Measurements from ENCODE around the gene RAB13.

Gene RAB13

GRCh38 chr1:153956997-153957715 lies 29.0 kb downstream of the RAB13 start:
- DNase-seq (ENCODE audit: low spot score) = no peak

GRCh38 chr1:153954826-153955225 lies 31.3 kb downstream of the RAB13 start:
- DNase-seq (ENCODE audit: low spot score) = no peak

- DNase-seq (ENCODE audit: low spot score) = no peak
Measured at GRCh38 chr1:153953859-153954365, 32.2 kb downstream of the RAB13 start.

- no peak for DNase-seq (ENCODE audit: low spot score)
Measured at GRCh38 chr1:153951801-153952200, 34.3 kb downstream of the RAB13 start.

- no peak for DNase-seq (ENCODE audit: low spot score)
Measured at GRCh38 chr1:153951183-153951582, 35.0 kb downstream of the RAB13 start.

GRCh38 chr1:153946622-153947241 lies 39.4 kb downstream of the RAB13 start, which contains the start of gene DENND4B:
Gene DENND4B, minus strand, starts transcription at chr1:153946718. Its CDS starts 2,344 bp downstream, at chr1:153944374.
- DNase-seq (ENCODE audit: low spot score) = peak; percentile 73

GRCh38 chr1:153945795-153946621 lies 40.1 kb downstream of the RAB13 start:
- peak; percentile 73 for DNase-seq (ENCODE audit: low spot score)

GRCh38 chr1:153945131-153945794 lies 40.9 kb downstream of the RAB13 start:
- peak; percentile 81 for DNase-seq (ENCODE audit: low spot score)

- DNase-seq (ENCODE audit: low spot score) = no peak
Measured at GRCh38 chr1:153944827-153945117, 41.4 kb downstream of the RAB13 start.

- DNase-seq (ENCODE audit: low spot score) = peak; percentile 29
Measured at GRCh38 chr1:153944005-153944826, 41.9 kb downstream of the RAB13 start.

- DNase-seq (ENCODE audit: low spot score) = no peak
Measured at GRCh38 chr1:153942766-153943549, 43.2 kb downstream of the RAB13 start.

- DNase-seq (ENCODE audit: low spot score) = no peak
Measured at GRCh38 chr1:153941826-153942725, 44.1 kb downstream of the RAB13 start.

GRCh38 chr1:153940756-153941155 lies 45.4 kb downstream of the RAB13 start:
- DNase-seq (ENCODE audit: low spot score) = no peak

GRCh38 chr1:153939476-153939875 lies 46.7 kb downstream of the RAB13 start:
- DNase-seq (ENCODE audit: low spot score) = no peak

- no peak for DNase-seq (ENCODE audit: low spot score)
Measured at GRCh38 chr1:153938996-153939395, 47.1 kb downstream of the RAB13 start.

GRCh38 chr1:153937331-153937730 lies 48.8 kb downstream of the RAB13 start:
- no peak for DNase-seq (ENCODE audit: low spot score)

- no peak for DNase-seq (ENCODE audit: low spot score)
Measured at GRCh38 chr1:153936011-153936802, 49.9 kb downstream of the RAB13 start.

- no peak for DNase-seq (ENCODE audit: low spot score)
Measured at GRCh38 chr1:153934746-153935145, 51.4 kb downstream of the RAB13 start.

- DNase-seq (ENCODE audit: low spot score) = no peak
Measured at GRCh38 chr1:153933955-153934354, 52.2 kb downstream of the RAB13 start.
